ENCODE data around the gene SHROOM4. TPM values are rescaled to one million over a fixed set of nuclear protein-coding genes. Genes with fewer than 3 reads are reported as not detected.
A peak's percentile ranks its signal among the peaks of the same experiment; 100 is the strongest.

The SHROOM4 gene
- total RNA-seq (2014; rRNA removed; shearing (Covaris generic)): 0.08 and 0.19 TPM in 2 replicates

- DNase-seq (ENCODE audit: low spot score): peak; percentile 6
These were observed at the start of gene SHROOM4 for GRCh38 chrX:50813843-50814661. Gene SHROOM4, minus strand, starts transcription at chrX:50814194. Its CDS starts 176 bp downstream, at chrX:50814018.

- DNase-seq (ENCODE audit: low spot score): no peak
These were observed 49.5 kb upstream of the SHROOM4 start for GRCh38 chrX:50863471-50863870.

- no peak for DNase-seq (ENCODE audit: low spot score)
These were observed 46.5 kb upstream of the SHROOM4 start for GRCh38 chrX:50860518-50860917.

GRCh38 chrX:50858548-50858947, 44.6 kb upstream of the SHROOM4 start:
- no peak for DNase-seq (ENCODE audit: low spot score)

GRCh38 chrX:50853399-50853798, 39.4 kb upstream of the SHROOM4 start:
- DNase-seq (ENCODE audit: low spot score): no peak

GRCh38 chrX:50852524-50852923, 38.5 kb upstream of the SHROOM4 start:
- no peak for DNase-seq (ENCODE audit: low spot score)

- DNase-seq (ENCODE audit: low spot score): no peak
These were observed 28.2 kb upstream of the SHROOM4 start for GRCh38 chrX:50842221-50842620.

GRCh38 chrX:50839730-50840129, 25.7 kb upstream of the SHROOM4 start:
- DNase-seq (ENCODE audit: low spot score): no peak

GRCh38 chrX:50838820-50839600, 25.0 kb upstream of the SHROOM4 start:
- peak; percentile 5 for DNase-seq (ENCODE audit: low spot score)

- peak; percentile 20 for DNase-seq (ENCODE audit: low spot score)
These were observed 14.0 kb upstream of the SHROOM4 start for GRCh38 chrX:50827996-50828395.

- no peak for DNase-seq (ENCODE audit: low spot score)
These were observed 11.8 kb upstream of the SHROOM4 start for GRCh38 chrX:50825825-50826224.

- no peak for DNase-seq (ENCODE audit: low spot score)
These were observed 5.0 kb upstream of the SHROOM4 start for GRCh38 chrX:50818986-50819385.

GRCh38 chrX:50815120-50815519, 1.1 kb upstream of the SHROOM4 start:
- no peak for DNase-seq (ENCODE audit: low spot score)

GRCh38 chrX:50814701-50815100, 707 bp upstream of the SHROOM4 start:
- DNase-seq (ENCODE audit: low spot score): no peak

- DNase-seq (ENCODE audit: low spot score): no peak
These were observed 775 bp downstream of the SHROOM4 start for GRCh38 chrX:50812995-50813842.

- DNase-seq (ENCODE audit: low spot score): no peak
These were observed 8.7 kb downstream of the SHROOM4 start for GRCh38 chrX:50805276-50805675.

- no peak for DNase-seq (ENCODE audit: low spot score)
These were observed 12.9 kb downstream of the SHROOM4 start for GRCh38 chrX:50801135-50801534.

GRCh38 chrX:50799531-50799961, 14.4 kb downstream of the SHROOM4 start:
- no peak for DNase-seq (ENCODE audit: low spot score)

GRCh38 chrX:50798783-50799182, 15.2 kb downstream of the SHROOM4 start:
- DNase-seq (ENCODE audit: low spot score): no peak

GRCh38 chrX:50787099-50787498, 26.9 kb downstream of the SHROOM4 start:
- DNase-seq (ENCODE audit: low spot score): no peak

- DNase-seq (ENCODE audit: low spot score): no peak
These were observed 33.9 kb downstream of the SHROOM4 start for GRCh38 chrX:50780144-50780543.

- DNase-seq (ENCODE audit: low spot score): no peak
These were observed 34.3 kb downstream of the SHROOM4 start for GRCh38 chrX:50779694-50780093.
